Gastroesophageal sphincter (tissue), 3 donors: ENCODE results near the gene PTPRD.

ENCODE experiments used
- CTCF ChIP-seq, 4 experiments: fragments of 200-600 bp in 2 of 4; fragments of 450-650 bp in 2 of 4; sonication (generic) in 1 of 4; IDR thresholded peaks; one replicate each; pipeline ENCODE4 v1.5.1; 2017 to 2019; ENCODE audit warnings: antibody characterized with exemption in 4 of 4, mild to moderate bottlenecking in 2 of 4, moderate library complexity in 2 of 4
- EP300 ChIP-seq: sonication (generic); formaldehyde crosslinking; IDR thresholded peaks from one replicate; pipeline ENCODE4 v1.6.1; 2017; ENCODE audit warnings: antibody characterized with exemption, mild to moderate bottlenecking
- POLR2A ChIP-seq, 2 donors: fragments of 450-650 bp; IDR thresholded peaks; one replicate each; pipeline ENCODE4 v1.6.1; 2017; ENCODE audit warnings: antibody characterized with exemption in 2 of 2, mild to moderate bottlenecking in 2 of 2, moderate library complexity in 1 of 2
- POLR2AphosphoS5 ChIP-seq: sonication (generic); formaldehyde crosslinking; IDR thresholded peaks from one replicate; pipeline ENCODE4 v1.6.1; 2017; ENCODE audit warnings: antibody characterized with exemption

- TF ChIP-seq EP300 (no peak), POLR2AphosphoS5 (no peak), POLR2A (IDR thresholded peaks at IDR 0.05) (no peak), CTCF (IDR thresholded peaks at IDR 0.05) (no peak)
Observed at GRCh38 chr9:8365029-8365428, 2247.8 kb downstream of the PTPRD start.
